OCI-M1 (cell line): Measurements from ENCODE around the gene RSPH10B.
"Not testable (repeated sequence)": the region's sequence is repeated elsewhere in the genome, so short reads cannot be mapped to it uniquely, and the experiment has no call there.

ENCODE experiments used
- DNase-seq: peaks from one replicate; lab custom pipeline; 2025; lab: John Stamatoyannopoulos, UW

The RSPH10B gene

DNA sequence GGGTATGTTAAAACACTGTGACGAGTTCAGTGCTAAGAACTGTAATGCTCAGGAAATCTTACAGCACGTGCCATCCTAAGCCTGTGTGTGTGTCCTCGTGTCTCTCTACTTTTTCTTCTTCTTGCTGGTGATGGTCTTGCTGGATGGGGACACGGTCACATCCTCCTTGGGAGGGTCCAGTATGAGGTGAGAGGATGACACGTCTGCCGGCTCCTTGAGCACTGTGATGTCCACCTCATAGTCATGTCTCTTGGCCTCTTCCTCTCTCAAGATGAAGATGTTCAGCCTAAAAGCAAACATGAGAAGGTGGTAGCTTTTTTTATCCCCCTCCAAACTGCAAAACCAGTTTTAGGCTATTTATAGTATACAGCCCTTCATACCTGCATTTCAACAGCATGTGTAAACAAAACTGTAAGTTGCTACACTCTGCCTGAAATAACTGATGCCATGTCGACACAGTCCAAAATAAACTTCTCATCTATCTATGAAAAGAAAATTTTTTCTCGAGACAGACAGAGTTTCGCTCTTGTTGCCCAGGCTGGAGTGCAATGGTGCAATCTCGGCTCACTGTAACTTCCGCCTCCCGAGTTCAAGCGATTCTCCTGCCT lies 44.1 kb downstream of the RSPH10B start:
- not testable (repeated sequence) for DNase-seq

DNA sequence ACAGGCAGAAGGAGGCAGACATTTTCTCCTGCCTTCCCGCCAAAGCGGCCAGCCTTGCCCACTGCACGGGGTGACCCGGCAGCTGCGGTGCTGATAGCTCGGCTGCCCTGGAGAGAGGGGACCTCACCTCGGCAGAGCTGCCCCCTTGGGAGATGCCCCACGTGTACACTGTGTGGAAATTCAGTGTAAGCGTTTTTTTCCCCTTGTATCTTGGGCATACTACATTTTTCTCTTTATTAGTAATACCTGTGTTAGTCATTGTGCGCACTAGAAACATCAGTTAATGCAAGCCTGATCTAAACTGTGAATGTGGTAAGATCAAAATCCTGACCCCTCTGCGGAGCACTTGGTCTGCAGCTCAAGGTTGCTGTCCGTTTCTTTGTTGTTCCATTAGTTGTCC lies 45.9 kb downstream of the RSPH10B start:
- DNase-seq = not testable (repeated sequence)

DNA sequence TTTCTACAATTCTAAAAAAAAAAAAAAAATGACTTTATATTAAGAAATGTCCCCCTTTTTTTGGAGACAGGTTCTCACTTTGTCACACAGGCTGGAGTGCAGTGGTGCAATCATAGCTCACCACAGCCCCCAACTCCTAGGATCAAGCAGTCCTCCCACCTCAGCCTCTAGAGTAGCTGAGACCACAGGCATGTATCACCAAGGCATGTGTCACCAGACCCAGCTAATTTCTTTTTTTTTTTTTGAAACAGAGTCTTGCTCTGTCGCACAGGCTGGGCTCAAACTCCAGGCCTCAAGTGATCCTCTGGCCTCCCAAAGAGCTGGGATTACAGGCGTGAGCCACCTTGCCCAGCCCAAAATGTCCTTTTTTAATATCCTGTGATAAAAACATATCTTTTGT lies 46.3 kb downstream of the RSPH10B start:
- not testable (repeated sequence) for DNase-seq

DNA sequence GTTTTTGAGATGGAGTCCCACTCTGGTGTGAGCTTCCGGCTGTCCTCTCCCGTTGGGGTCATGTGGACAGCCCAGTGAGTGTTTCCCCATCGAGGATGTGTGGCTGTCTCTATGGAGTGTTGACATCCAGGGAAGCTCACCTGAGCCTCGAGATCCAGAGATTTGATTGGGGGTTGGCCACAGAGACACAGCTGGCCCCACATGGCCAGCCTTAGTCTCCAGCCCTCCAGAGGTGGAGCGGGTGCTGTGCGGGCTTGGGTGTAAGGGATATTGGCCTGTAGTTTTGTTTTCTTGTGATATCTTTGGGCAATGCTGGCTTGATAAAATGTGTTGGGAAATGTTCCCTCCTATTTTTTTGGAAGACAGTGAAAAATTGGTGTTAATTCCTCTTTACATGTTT lies 54.0 kb downstream of the RSPH10B start:
- DNase-seq = not testable (repeated sequence)

DNA sequence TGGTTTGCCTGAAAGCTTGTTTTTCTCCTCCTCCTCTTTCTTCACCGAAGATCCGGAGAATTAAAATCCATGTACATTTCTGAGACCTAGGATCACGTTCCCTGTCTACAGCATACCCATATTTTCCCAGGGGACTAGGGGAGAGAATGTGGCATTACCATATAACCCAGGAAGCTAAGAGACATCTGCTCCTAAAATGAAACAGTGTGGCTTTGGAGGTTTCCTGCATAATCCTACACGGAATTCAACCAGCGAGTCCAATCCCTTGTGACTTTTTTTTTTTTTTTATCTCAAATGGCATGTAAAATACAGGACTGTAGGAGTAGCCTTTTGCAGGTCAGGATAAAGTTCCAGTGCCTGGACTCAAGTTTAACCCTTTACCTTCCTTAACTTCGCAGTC lies 61.7 kb downstream of the RSPH10B start:
- DNase-seq = not testable (repeated sequence)

DNA sequence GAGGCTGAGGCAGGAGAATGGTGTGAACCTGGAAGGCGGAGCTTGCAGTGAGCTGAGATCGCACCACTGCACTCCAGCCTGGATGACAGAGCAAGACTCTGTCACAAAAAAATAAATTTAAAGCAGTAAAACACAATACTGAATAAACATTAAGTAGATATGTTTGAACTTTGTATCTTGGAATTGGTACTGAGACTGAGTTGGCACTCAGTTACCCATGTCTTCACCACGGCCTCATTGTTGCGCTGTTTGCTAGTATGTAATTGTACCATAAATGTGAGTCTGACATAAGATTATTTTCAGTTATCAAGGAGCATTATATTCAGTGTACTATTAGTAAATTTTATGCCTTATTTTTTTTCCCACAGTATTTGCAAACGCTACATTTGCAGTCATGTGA lies 65.8 kb downstream of the RSPH10B start:
- not testable (repeated sequence) for DNase-seq

DNA sequence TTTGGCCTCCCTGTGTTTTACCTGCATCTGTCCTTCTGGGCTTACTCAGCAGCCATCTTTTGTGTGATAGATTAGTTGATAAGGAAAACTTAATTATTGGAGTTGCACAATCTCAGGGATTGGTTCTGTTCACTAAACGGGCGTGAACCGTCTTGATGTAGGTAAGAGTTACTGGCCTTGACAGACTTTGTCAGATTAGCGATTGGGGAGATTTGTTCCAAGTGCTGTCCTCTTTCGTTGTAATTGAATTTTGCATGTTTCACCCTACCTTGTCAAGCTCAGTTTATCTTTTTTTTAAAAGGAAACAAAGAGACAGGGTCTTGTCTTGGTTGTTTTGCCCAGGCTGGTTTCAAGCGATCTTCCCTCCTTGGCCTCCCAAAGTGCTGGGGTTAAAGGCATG lies 67.5 kb downstream of the RSPH10B start:
- not testable (repeated sequence) for DNase-seq

DNA sequence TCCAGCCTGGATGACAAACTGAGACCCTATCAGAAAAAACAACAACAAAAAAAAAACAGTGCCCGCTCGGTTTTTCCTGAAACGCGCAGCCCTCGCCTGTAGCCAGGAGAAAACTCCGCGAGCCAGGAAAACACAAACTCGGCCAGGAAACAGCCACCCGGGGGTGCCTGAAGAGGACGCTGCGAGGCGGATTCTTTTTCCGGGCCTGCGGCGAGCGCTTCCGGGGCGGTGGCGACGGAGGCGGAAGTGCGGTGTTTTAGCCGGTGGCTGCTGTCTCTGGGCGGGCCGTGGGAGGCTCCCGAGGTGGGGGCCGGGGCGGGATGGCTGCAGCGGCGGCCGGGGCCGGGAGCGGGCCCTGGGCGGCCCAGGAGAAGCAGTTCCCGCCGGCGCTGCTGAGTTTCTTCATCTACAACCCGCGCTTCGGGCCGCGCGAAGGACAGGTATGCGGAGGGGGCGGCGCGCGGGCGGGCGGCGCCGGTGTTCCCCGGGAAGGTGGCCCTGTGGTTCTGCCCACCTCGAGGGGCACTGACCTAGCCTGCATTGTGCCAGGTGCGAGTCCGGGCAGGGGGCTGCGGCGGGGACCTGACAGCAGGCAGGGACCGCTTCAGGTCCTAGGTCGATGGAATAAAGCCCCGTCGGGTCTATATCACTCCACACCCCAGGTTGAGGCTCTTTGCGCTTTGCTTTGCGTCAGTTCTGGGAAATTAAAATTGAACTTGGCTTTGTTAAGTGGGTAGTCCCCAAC lies 71.8 kb downstream of the RSPH10B start, which contains the start of gene CCZ1:
TSS of gene CCZ1 (plus strand) at position 254 of the 745 bp plus-strand sequence. CDS start at position 321, 67 bp downstream.
- peak; percentile 38 for DNase-seq

DNA sequence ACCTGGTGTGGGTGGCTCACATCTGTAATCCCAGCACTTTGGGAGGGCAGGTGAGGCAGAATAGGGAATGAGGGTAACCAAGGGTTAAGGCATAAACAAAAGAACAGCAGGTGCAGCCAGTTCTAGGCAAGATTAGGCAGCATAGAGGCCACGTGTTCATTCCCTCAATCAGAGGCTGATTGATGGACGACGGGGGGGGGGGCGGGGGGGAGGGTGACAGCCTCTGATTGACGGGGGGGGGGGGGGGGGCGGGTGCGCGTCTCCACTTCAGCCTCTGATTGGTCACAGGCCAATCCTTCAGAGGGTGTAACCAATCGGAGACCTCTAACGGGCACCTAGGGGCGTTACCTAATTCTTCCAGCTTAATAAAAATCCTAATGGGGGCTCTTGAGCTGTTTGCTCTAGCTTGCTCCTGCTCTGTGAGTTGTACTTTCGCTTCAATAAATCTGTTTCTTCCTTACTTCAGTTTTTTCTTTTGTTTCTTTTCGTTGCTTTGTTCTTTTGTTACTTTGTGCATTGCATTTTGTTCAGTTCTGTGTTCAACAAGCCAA lies 73.0 kb downstream of the RSPH10B start:
- DNase-seq = not testable (repeated sequence)

DNA sequence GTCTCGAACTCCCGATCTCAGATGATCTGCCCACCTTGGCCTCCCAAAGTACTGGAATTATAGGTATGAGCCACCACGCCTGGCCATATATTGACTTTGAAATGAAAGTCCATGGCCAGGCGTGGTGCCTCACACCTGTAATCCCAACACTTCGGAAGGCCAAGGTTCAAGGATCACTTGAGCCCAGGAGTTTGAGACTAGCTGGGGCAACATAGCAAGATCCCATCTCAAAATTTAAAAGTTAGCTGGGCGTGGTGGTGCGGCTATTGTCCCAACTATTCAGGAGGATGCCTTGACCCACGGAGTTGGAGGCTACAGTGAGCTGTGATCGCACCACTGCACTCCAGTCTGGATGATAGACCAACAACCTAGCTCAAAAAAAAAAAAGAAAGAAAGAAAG lies 78.0 kb downstream of the RSPH10B start:
- no peak for DNase-seq

DNA sequence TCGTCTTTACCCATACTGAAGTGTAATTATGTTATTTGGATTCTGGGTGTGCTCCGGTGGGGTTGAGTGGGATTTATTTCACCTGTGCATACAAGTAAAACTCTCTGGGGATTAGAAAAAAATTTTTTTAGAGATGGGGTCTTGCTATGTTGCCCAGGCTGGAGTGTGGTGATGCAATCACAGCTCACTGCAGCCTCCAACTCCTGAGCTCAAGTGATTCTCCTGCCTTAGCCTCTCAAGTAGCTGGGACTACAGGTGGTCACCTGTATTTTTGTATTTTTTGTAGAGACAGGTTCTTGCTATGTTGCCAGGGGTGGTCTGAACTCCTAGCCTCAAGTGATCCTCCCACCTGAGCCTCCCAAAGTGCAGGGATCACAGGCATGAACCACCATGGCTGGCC lies 80.2 kb downstream of the RSPH10B start:
- not testable (repeated sequence) for DNase-seq

DNA sequence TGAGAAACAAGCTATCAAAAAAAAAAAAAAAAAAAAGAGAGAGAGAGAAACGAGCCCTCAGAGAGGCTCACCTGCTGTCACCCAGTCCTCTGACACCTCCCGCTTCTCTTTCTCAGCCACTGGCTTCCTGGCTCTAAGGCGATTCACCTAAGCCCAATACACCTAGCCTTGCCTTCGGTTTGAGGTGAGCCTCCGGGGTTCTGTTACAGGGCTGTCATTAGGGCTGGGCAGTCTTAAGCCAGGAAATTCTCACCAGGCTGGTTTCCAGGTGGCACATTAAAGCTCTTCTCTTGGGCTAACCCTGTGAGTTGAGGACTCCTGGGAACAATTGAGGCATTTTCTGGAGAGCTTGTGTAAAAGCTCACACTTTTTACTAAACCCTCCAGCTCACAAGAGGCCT lies 82.5 kb downstream of the RSPH10B start:
- not testable (repeated sequence) for DNase-seq

DNA sequence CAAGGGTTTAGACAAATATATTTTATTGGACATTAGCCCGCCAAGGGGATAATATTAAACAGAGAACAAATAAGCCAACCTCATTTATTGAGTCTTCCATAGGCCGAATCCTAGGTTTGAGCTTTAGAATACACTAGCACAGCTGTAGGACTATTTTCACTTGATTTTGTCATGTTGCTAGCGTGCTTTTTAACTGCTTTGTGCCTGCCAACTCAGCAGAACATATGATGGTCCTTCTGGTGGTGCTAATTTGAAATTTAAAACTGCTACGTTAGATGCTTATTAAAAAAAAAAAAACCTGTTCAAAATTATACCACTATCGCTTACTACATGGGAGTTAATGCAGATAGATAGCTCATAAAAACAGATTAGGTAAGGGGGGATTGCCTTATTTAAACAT lies 86.1 kb downstream of the RSPH10B start:
- not testable (repeated sequence) for DNase-seq

DNA sequence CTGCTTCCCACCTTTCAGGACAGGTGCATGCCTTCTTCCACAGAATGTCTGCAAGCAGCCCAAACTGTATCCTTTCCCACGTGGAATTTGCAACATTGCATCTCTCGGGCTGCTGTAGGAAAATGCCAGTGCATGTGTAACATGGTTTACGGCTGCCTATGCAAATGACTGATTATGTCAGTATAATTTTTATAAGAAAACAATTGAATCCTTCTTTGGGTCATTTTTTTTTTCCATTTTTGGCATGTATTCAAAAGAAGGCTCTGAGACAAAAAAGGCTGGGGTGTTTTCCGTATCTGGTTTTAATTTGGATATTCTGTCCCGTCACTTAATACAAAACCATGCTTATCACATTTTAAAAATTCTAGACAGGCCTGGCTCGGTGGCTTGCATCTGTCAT lies 90.4 kb downstream of the RSPH10B start:
- DNase-seq = not testable (repeated sequence)

DNA sequence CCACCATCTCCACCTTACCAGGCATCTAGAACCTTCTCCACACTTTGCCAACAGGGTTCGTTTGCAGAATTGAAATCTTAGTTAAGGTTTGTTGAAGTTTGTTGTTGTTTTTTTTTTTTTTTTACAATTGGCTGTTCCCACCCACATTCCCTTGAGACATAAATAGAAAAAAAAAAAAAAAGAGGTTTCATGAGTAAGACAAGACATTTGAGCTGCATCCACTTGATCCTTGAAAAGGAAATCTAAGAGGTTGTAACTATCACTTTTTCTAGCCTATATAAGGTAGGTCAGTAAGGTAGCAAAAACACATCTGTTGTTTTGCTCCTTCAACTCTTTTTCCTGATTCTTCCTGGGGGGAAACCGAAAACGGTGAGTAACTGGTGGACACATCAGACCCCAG lies 90.9 kb downstream of the RSPH10B start:
- DNase-seq = not testable (repeated sequence)
